IPS DF 6.9 (cell line): ENCODE data around the gene HTRA3.

Experiments used
- DNase-seq: peaks from one replicate; pipeline ENCODE4 v3.0.0-alpha.2; 2013; ENCODE audit warnings: low read depth, low spot score
- H3K27ac ChIP-seq: one replicate; pipeline ENCODE4 v1.5.1; 2013; ENCODE audit warnings: low read length, control low read depth
- H3K27me3 ChIP-seq: 2 replicates; pipeline ENCODE4 v1.6.1; 2013; ENCODE audit warnings: mild to moderate bottlenecking, low read length; ENCODE audit not compliant: control insufficient read depth, insufficient read depth
- H3K36me3 ChIP-seq: 2 replicates; pipeline ENCODE4 v1.6.1; 2013; ENCODE audit warnings: low read length; ENCODE audit not compliant: control insufficient read depth, insufficient read depth
- H3K4me1 ChIP-seq: 2 replicates; pipeline ENCODE4 v1.6.1; 2013; ENCODE audit warnings: low read length; ENCODE audit not compliant: control insufficient read depth, insufficient read depth
- H3K4me3 ChIP-seq: 2 replicates; pipeline ENCODE4 v1.5.1; 2013; ENCODE audit warnings: mild to moderate bottlenecking, low read length
- H3K9me3 ChIP-seq: 2 replicates; pipeline ENCODE4 v1.6.1; 2013; ENCODE audit warnings: low read length, inconsistent platforms; ENCODE audit not compliant: control insufficient read depth, insufficient read depth
- WGBS: extraction: QIAGEN DNeasy Blood & Tissue Kit; methylation state at CpG from one replicate; pipeline ENCODE4 v1.1.7; 2013; ENCODE audit warnings: mixed read lengths, missing lambda C conversion rate; ENCODE audit not compliant: insufficient read length, insufficient coverage; 5-methylcytosine and 5-hydroxymethylcytosine counted together

The HTRA3 gene

GRCh38 chr4:8293131-8293975 lies 23.8 kb downstream of the HTRA3 start:
- no peak for DNase-seq
- no peaks in the 10 kb centered on the region; the same call in 1 of the 2 replicates for H3K36me3 ChIP-seq
- H3K9me3 ChIP-seq = no peaks in the 10 kb centered on the region
- no CpG with 5 or more reads among the region's 11 CpGs for WGBS
- H3K4me1 ChIP-seq = no peaks in the 10 kb centered on the region
- H3K4me3 ChIP-seq = no peak overlapping the region
- H3K27ac ChIP-seq = no peak overlapping the region
- no peaks in the 10 kb centered on the region for H3K27me3 ChIP-seq

DNA sequence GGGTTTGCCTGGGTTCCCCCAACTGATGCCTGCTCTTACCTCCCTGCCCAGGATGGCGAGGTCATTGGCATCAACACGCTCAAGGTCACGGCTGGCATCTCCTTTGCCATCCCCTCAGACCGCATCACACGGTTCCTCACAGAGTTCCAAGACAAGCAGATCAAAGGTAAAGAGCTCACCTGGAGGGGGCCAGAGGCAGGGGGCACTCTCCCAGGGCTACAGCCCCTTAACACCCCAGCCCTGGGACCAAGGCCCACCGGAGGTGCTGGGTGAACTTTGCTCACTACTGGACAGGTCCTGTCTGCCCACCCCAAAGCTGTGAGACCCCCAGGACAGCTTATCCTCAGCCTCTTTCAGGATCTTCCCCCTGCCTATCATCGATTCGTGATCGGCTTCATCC lies 24.5 kb downstream of the HTRA3 start:
- Histone ChIP-seq H3K4me3 (no peak overlapping the region), H3K4me1 (no peaks in the 10 kb centered on the region), H3K9me3 (no peaks in the 10 kb centered on the region), H3K36me3 (no peaks in the 10 kb centered on the region; the same call in 1 of the 2 replicates), H3K27ac (no peak overlapping the region), H3K27me3 (no peaks in the 10 kb centered on the region)
- WGBS = no CpG with 5 or more reads among the region's 9 CpGs
- no peak for DNase-seq

DNA sequence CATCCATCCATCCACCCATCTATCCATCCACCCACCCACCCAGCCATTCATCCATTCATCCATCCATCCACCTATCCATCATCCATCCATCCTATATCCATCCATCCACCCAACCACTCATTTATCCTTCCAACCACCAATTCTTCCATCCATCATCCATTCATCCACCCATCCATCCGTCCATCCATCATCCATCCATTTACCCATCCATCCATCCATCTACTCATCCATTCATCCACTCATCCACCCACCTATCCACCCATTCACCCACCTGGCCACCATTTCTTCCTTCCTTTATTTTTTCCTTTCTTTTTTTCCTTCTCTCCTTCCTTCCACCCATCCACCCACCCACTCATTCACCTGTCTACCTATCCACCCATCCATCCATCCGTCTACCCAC lies 25.2 kb downstream of the HTRA3 start:
- Histone ChIP-seq H3K4me1 (no peaks in the 10 kb centered on the region), H3K9me3 (no peaks in the 10 kb centered on the region), H3K36me3 (no peaks in the 10 kb centered on the region; the same call in 1 of the 2 replicates), H3K27ac (no peak overlapping the region), H3K27me3 (no peaks in the 10 kb centered on the region), H3K4me3 (no peak overlapping the region)
- 100% methylated on average over 1 of the region's 2 CpGs for WGBS
- no peak for DNase-seq

DNA sequence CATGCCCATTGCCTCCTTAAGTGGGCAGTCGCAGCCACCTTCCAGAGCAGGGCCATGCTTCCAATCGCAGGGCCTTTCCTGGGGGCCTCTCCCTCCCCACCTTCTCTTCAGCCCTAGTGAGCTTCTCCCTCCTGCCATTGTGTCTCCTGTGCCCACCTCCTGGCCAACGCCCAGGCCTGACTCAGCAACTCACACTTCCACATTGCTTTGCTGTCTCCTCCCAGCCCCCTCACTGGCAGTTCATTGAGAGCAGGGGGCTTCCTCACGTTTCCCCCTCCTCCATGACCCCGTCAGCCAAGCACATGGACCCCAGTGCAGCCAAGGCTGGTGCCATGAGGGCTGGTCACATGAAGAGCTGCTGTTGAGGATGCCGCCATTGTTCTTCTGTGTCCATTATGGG lies 25.9 kb downstream of the HTRA3 start:
- WGBS = no CpG with 5 or more reads among the region's 6 CpGs
- Histone ChIP-seq H3K9me3 (no peaks in the 10 kb centered on the region), H3K36me3 (no peaks in the 10 kb centered on the region; the same call in 1 of the 2 replicates), H3K27ac (no peak overlapping the region), H3K4me1 (no peaks in the 10 kb centered on the region), H3K27me3 (no peaks in the 10 kb centered on the region), H3K4me3 (no peak overlapping the region)
- DNase-seq = no peak

GRCh38 chr4:8296491-8296890 lies 26.9 kb downstream of the HTRA3 start:
- WGBS = no CpG with 5 or more reads among the region's 3 CpGs
- no peak for DNase-seq

GRCh38 chr4:8297141-8297601 lies 27.6 kb downstream of the HTRA3 start:
- Histone ChIP-seq H3K4me3 (no peak overlapping the region), H3K27me3 (no peaks in the 10 kb centered on the region), H3K27ac (no peak overlapping the region), H3K9me3 (no peaks in the 10 kb centered on the region), H3K36me3 (no peaks in the 10 kb centered on the region; the same call in 1 of the 2 replicates), H3K4me1 (no peaks in the 10 kb centered on the region)
- DNase-seq = no peak
- WGBS = no CpG with 5 or more reads among the region's 9 CpGs

More at GRCh38 chr4:8296491-8296890, 26.9 kb downstream of the HTRA3 start:
- Histone ChIP-seq H3K4me3 (no peak overlapping the region), H3K36me3 (no peaks in the 10 kb centered on the region; the same call in 1 of the 2 replicates), H3K9me3 (no peaks in the 10 kb centered on the region), H3K27ac (no peak overlapping the region), H3K27me3 (no peaks in the 10 kb centered on the region), H3K4me1 (no peaks in the 10 kb centered on the region)

GRCh38 chr4:8297691-8298485 lies 28.3 kb downstream of the HTRA3 start:
- WGBS = no CpG with 5 or more reads among the region's 20 CpGs

GRCh38 chr4:8300832-8301231 lies 31.3 kb downstream of the HTRA3 start:
- H3K9me3 ChIP-seq = no peaks in the 10 kb centered on the region
- 100% methylated on average over 1 of the region's 1 CpG for WGBS
- H3K36me3 ChIP-seq = no peaks in the 10 kb centered on the region
- H3K4me1 ChIP-seq = no peaks in the 10 kb centered on the region
- H3K4me3 ChIP-seq = no peak overlapping the region
- H3K27me3 ChIP-seq = no peaks in the 10 kb centered on the region
- H3K27ac ChIP-seq = no peak overlapping the region
- no peak for DNase-seq

More at GRCh38 chr4:8297691-8298485, 28.3 kb downstream of the HTRA3 start:
- no peak for DNase-seq
- H3K9me3 ChIP-seq = no peaks in the 10 kb centered on the region
- H3K27me3 ChIP-seq = no peaks in the 10 kb centered on the region
- H3K27ac ChIP-seq = no peak overlapping the region
- no peaks in the 10 kb centered on the region for H3K4me1 ChIP-seq
- H3K36me3 ChIP-seq = no peaks in the 10 kb centered on the region; the same call in 1 of the 2 replicates
- no peak overlapping the region for H3K4me3 ChIP-seq

DNA sequence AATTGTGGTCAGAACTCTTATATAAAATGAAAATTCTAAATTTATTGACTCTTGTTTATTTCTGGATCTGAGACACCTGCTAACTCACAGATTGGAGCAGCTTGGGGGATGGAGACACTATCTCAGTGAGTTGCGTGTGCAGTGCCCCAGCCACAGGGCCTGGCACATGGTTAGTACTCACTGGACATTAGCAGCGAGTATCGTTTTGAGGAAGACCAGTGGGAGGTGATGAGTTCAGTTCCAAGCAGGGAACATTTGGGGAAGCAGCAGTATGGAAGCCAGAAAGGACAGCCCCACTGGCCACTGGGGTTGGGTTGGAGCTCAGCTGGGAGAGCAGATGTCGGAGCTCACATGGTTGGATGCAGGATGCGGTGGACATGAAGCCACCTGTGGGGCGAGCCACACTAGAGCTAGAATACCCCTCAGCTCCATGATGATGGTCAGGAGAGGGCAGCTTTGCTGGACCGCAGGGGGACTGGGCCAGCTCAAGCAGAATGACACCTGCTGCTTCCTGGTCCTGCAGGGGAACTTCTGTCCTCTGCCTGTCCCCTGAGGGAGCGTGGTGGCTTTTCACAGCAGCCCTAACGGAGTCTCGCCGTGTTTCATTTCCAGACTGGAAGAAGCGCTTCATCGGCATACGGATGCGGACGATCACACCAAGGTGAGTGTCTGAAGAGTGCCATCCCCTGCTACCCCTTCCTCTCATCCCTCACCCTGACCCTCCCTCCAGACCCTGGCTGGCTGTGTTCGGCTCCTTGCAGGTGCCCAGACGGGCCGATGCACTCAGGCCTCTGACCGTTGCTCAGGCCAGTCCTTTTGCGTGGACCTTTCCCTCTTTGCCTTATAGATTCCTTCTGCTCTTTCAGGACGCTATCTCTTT lies 32.5 kb downstream of the HTRA3 start:
- no peaks in the 10 kb centered on the region for H3K27me3 ChIP-seq
- H3K36me3 ChIP-seq = no peaks in the 10 kb centered on the region
- no peak overlapping the region for H3K27ac ChIP-seq
- H3K9me3 ChIP-seq = no peaks in the 10 kb centered on the region
- no peaks in the 10 kb centered on the region for H3K4me1 ChIP-seq
- no CpG with 5 or more reads among the region's 22 CpGs for WGBS
- H3K4me3 ChIP-seq = no peak overlapping the region
- DNase-seq = no peak

DNA sequence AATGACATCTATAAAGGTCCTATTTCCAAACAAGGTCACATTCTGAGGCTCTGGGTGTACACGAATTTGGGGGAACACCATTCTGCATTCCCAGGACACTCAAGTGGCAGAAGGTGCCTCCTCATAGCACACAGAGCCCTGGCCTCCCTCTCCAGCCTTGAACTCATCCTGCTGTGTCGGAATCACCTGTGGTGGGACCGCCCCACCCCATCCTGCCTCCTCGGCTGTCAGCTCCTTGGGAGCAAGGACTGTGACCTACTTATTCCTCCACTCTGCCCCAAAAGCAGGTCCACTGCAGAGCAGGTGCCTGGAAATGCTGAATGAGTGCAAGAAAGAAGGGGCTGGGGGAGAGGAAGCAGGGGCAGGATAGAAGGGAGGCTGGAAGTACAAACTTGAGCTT lies 33.5 kb downstream of the HTRA3 start:
- WGBS = no CpG with 5 or more reads among the region's 4 CpGs

More for the DNA sequence above, 33.5 kb downstream of the HTRA3 start:
- H3K27ac ChIP-seq = no peak overlapping the region
- H3K36me3 ChIP-seq = no peaks in the 10 kb centered on the region
- no peaks in the 10 kb centered on the region for H3K4me1 ChIP-seq
- no peaks in the 10 kb centered on the region for H3K27me3 ChIP-seq
- DNase-seq = no peak
- H3K4me3 ChIP-seq = no peak overlapping the region
- no peaks in the 10 kb centered on the region for H3K9me3 ChIP-seq
